ENCODE data around the gene ZRSR2. TPM values are rescaled to one million over a fixed set of nuclear protein-coding genes. Genes with fewer than 3 reads are reported as not detected.

Gene ZRSR2
- total RNA-seq, 1 experiment from 2014 or later, result 3.0 TPM

DNA sequence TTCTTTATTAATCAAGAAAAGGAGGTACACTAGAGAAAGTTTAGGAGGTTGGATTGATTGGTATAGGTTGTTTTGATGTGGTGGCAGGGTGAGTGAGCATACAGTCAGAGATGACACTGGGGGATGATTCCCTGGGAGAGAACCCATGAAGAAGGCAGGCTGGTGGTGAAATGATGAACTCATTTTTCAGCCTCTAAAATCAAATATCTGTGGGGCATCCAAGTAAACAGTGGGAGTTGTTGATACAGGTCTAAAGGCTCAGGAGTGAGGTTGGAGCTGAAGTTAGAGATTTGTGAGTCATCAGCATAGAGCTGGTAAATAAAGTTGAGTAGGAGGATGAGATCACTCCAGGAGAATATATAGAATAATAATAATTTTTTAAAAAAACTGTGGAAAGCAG lies 74.3 kb downstream of the ZRSR2 start:
- Histone ChIP-seq H3K4me1 (ENCODE audit: control insufficient read depth, insufficient read depth, low read length) (no peaks in the 10 kb centered on the region), H3K27me3 (ENCODE audit: control insufficient read depth, insufficient read depth, low read length) (no peaks in the 10 kb centered on the region), H3K4me3 (ENCODE audit: low read depth in 2 of 2, low read length in 2 of 2) (no peak overlapping the region), H3K36me3 (ENCODE audit: control insufficient read depth, insufficient read depth, low read length) (no peaks in the 10 kb centered on the region), H3K9me3 (ENCODE audit: control insufficient read depth, insufficient read depth, low read depth, low read length) (no peaks in the 10 kb centered on the region), H3K27ac (ENCODE audit: low read length) (no peak overlapping the region)
- ChIA-PET POLR2A (no interaction called here), CTCF (no interaction called here)
- BruUV-seq (replicated peaks), result no TSS peak
- intact Hi-C loops (cut with micrococcal nuclease; ENCODE audit: unreplicated experiment) (no loop called here), in situ Hi-C loops (cut with HindIII; ENCODE audit: low pct_unique_long_range_greater_than_20kb, low sequenced_read_pairs) (no loop called here)
- ATAC-seq, result no peak
- no peak for DNase-seq (ENCODE audit: low read depth, low spot score)
- TF ChIP-seq TCF7L2 (IDR thresholded peaks at IDR 0.05; ENCODE audit: low read depth, low read length) (no peak), POLR2AphosphoS5 (IDR thresholded peaks at IDR 0.05; ENCODE audit: low read depth, low read length) (no peak), SIN3A (IDR thresholded peaks at IDR 0.05; ENCODE audit: borderline replicate concordance, insufficient read depth, low read depth, low read length) (no peak)
- TF ChIP-seq, protein P1, sequence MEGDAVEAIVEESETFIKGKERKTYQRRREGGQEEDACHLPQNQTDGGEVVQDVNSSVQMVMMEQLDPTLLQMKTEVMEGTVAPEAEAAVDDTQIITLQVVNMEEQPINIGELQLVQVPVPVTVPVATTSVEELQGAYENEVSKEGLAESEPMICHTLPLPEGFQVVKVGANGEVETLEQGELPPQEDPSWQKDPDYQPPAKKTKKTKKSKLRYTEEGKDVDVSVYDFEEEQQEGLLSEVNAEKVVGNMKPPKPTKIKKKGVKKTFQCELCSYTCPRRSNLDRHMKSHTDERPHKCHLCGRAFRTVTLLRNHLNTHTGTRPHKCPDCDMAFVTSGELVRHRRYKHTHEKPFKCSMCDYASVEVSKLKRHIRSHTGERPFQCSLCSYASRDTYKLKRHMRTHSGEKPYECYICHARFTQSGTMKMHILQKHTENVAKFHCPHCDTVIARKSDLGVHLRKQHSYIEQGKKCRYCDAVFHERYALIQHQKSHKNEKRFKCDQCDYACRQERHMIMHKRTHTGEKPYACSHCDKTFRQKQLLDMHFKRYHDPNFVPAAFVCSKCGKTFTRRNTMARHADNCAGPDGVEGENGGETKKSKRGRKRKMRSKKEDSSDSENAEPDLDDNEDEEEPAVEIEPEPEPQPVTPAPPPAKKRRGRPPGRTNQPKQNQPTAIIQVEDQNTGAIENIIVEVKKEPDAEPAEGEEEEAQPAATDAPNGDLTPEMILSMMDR (IDR thresholded peaks at IDR 0.05), result no peak
- TF ChIP-seq, protein P2, sequence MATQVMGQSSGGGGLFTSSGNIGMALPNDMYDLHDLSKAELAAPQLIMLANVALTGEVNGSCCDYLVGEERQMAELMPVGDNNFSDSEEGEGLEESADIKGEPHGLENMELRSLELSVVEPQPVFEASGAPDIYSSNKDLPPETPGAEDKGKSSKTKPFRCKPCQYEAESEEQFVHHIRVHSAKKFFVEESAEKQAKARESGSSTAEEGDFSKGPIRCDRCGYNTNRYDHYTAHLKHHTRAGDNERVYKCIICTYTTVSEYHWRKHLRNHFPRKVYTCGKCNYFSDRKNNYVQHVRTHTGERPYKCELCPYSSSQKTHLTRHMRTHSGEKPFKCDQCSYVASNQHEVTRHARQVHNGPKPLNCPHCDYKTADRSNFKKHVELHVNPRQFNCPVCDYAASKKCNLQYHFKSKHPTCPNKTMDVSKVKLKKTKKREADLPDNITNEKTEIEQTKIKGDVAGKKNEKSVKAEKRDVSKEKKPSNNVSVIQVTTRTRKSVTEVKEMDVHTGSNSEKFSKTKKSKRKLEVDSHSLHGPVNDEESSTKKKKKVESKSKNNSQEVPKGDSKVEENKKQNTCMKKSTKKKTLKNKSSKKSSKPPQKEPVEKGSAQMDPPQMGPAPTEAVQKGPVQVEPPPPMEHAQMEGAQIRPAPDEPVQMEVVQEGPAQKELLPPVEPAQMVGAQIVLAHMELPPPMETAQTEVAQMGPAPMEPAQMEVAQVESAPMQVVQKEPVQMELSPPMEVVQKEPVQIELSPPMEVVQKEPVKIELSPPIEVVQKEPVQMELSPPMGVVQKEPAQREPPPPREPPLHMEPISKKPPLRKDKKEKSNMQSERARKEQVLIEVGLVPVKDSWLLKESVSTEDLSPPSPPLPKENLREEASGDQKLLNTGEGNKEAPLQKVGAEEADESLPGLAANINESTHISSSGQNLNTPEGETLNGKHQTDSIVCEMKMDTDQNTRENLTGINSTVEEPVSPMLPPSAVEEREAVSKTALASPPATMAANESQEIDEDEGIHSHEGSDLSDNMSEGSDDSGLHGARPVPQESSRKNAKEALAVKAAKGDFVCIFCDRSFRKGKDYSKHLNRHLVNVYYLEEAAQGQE (IDR thresholded peaks at IDR 0.05; ENCODE audit: insufficient read depth in 1 of 2, low read depth in 2 of 2, low read length in 1 of 2), result no peak

- H3K27me3 ChIP-seq (ENCODE audit: control insufficient read depth, insufficient read depth, low read length), result no peaks in the 10 kb centered on the region
- POLR2A ChIA-PET, result no interaction called here
- CTCF ChIA-PET, result no interaction called here
- in situ Hi-C loops (cut with HindIII; ENCODE audit: low pct_unique_long_range_greater_than_20kb, low sequenced_read_pairs), result no loop called here
- no peaks in the 10 kb centered on the region for H3K36me3 ChIP-seq (ENCODE audit: control insufficient read depth, insufficient read depth, low read length)
- TF ChIP-seq, protein P1 (IDR thresholded peaks at IDR 0.05), result no peak
- TF ChIP-seq SIN3A (IDR thresholded peaks at IDR 0.05; ENCODE audit: borderline replicate concordance, insufficient read depth, low read depth, low read length) (no peak), POLR2AphosphoS5 (IDR thresholded peaks at IDR 0.05; ENCODE audit: low read depth, low read length) (no peak), TCF7L2 (IDR thresholded peaks at IDR 0.05; ENCODE audit: low read depth, low read length) (no peak)
- TF ChIP-seq, protein P2 (IDR thresholded peaks at IDR 0.05; ENCODE audit: insufficient read depth in 1 of 2, low read depth in 2 of 2, low read length in 1 of 2), result no peak
- intact Hi-C loops (cut with micrococcal nuclease; ENCODE audit: unreplicated experiment), result no loop called here
- H3K27ac ChIP-seq (ENCODE audit: low read length), result no peak overlapping the region
- no peak for ATAC-seq
- H3K4me3 ChIP-seq (ENCODE audit: low read depth in 2 of 2, low read length in 2 of 2), result no peak overlapping the region
- no peak for DNase-seq (ENCODE audit: low read depth, low spot score)
- no TSS peak for BruUV-seq (replicated peaks)
- no peaks in the 10 kb centered on the region for H3K9me3 ChIP-seq (ENCODE audit: control insufficient read depth, insufficient read depth, low read depth, low read length)
- no peaks in the 10 kb centered on the region for H3K4me1 ChIP-seq (ENCODE audit: control insufficient read depth, insufficient read depth, low read length)
Observed at GRCh38 chrX:15866147-15866546, 75.9 kb downstream of the ZRSR2 start.
